ENCODE measurements around the gene PRR5L. TPM values are rescaled to one million over a fixed set of nuclear protein-coding genes. Genes with fewer than 3 reads are reported as not detected.

The PRR5L gene
- total and polyA plus RNA-seq, 8 donors, result 10.6 to 27.0 (median 17.4) TPM

GRCh38 chr11:36330411-36330810, 34.3 kb downstream of the PRR5L start:
- Histone ChIP-seq H3K36me3 (no peaks in the 10 kb centered on the region), H3K4me3 (no peak overlapping the region), H3K4me1 (no peaks in the 10 kb centered on the region), H3K9me3 (no peaks in the 10 kb centered on the region), H3K27ac (no peak overlapping the region), H3K27me3 (no peaks in the 10 kb centered on the region)
- intact Hi-C loops (cut with DNase I), result no loop called here
- DNase-seq (no peak), ATAC-seq (peak; percentile 19)
- no peak for TF ChIP-seq CTCF (IDR thresholded peaks at IDR 0.05)

- ATAC-seq, result no peak
- no peaks in the 10 kb centered on the region for H3K4me1 ChIP-seq
- no peaks in the 10 kb centered on the region for H3K27me3 ChIP-seq
- H3K27ac ChIP-seq, result no peak overlapping the region
- intact Hi-C loops (cut with DNase I), result no loop called here
- no peak for TF ChIP-seq CTCF (IDR thresholded peaks at IDR 0.05)
- no peak overlapping the region for H3K4me3 ChIP-seq
- H3K9me3 ChIP-seq, result no peaks in the 10 kb centered on the region
- DNase-seq, result no peak
- H3K36me3 ChIP-seq, result no peaks in the 10 kb centered on the region
These were observed 37.4 kb downstream of the PRR5L start for GRCh38 chr11:36333468-36333867.

- Histone ChIP-seq H3K36me3 (no peaks in the 10 kb centered on the region), H3K9me3 (no peaks in the 10 kb centered on the region), H3K27ac (no peak overlapping the region), H3K4me3 (no peak overlapping the region), H3K4me1 (no peaks in the 10 kb centered on the region), H3K27me3 (no peaks in the 10 kb centered on the region)
- DNase-seq, result no peak
- no peak for TF ChIP-seq CTCF (IDR thresholded peaks at IDR 0.05)
- intact Hi-C loops (cut with DNase I), result no loop called here
- no peak for ATAC-seq
These were observed 37.8 kb downstream of the PRR5L start for GRCh38 chr11:36333897-36334296.

GRCh38 chr11:36339888-36340287, 43.8 kb downstream of the PRR5L start:
- ATAC-seq, result no peak
- no peaks in the 10 kb centered on the region for H3K4me1 ChIP-seq
- intact Hi-C loops (cut with DNase I), result no loop called here

GRCh38 chr11:36340897-36341296, 44.8 kb downstream of the PRR5L start:
- no peaks in the 10 kb centered on the region for H3K27me3 ChIP-seq
- intact Hi-C loops (cut with DNase I), result no loop called here
- DNase-seq (no peak), ATAC-seq (no peak)
- TF ChIP-seq CTCF (IDR thresholded peaks at IDR 0.05), result no peak
- no peak overlapping the region for H3K4me3 ChIP-seq
- H3K27ac ChIP-seq, result no peak overlapping the region
- no peaks in the 10 kb centered on the region for H3K4me1 ChIP-seq
- no peaks in the 10 kb centered on the region for H3K36me3 ChIP-seq
- H3K9me3 ChIP-seq, result no peaks in the 10 kb centered on the region

More at GRCh38 chr11:36339888-36340287, 43.8 kb downstream of the PRR5L start:
- H3K9me3 ChIP-seq, result no peaks in the 10 kb centered on the region
- no peak overlapping the region for H3K4me3 ChIP-seq
- H3K27me3 ChIP-seq, result no peaks in the 10 kb centered on the region
- no peak for DNase-seq
- TF ChIP-seq CTCF (IDR thresholded peaks at IDR 0.05), result no peak
- no peaks in the 10 kb centered on the region for H3K36me3 ChIP-seq
- no peak overlapping the region for H3K27ac ChIP-seq
